Endothelial cell of umbilical vein (primary cell): ENCODE data around the gene GPR151.

Experiments used
- CTCF ChIP-seq, 2 donors: IDR thresholded peaks; 1 replicate in 1 of 2; 2 replicates in 1 of 2; pipeline ENCODE4 v1.5.1; 2011; ENCODE audit warnings: low read length in 2 of 2, mild to moderate bottlenecking in 2 of 2, moderate library complexity in 2 of 2, control low read depth in 1 of 2, inconsistent platforms in 1 of 2, low read depth in 1 of 2; ENCODE audit not compliant: insufficient read depth in 1 of 2; ENCODE audit errors: extremely low read depth in 1 of 2
- EZH2 ChIP-seq: IDR thresholded peaks from 2 replicates; pipeline ENCODE4 v1.6.1; 2012; ENCODE audit warnings: borderline replicate concordance, low read depth, mild to moderate bottlenecking, moderate library complexity, low read length, inconsistent platforms; ENCODE audit not compliant: severe bottlenecking
- FOS ChIP-seq: IDR thresholded peaks from 2 replicates; pipeline ENCODE4 v1.6.1; 2011; ENCODE audit warnings: mild to moderate bottlenecking, low read length, moderate library complexity, borderline replicate concordance; ENCODE audit not compliant: insufficient read depth
- JUN ChIP-seq: IDR thresholded peaks from 2 replicates; pipeline ENCODE4 v1.6.1; 2011; ENCODE audit warnings: borderline replicate concordance, low read depth; ENCODE audit not compliant: insufficient read length, insufficient read depth
- MAX ChIP-seq: IDR thresholded peaks from 2 replicates; pipeline ENCODE4 v1.6.1; 2011; ENCODE audit not compliant: insufficient read depth, insufficient read length
- MYC ChIP-seq: IDR thresholded peaks from one replicate; pipeline ENCODE4 v1.6.1; 2011; ENCODE audit warnings: mild to moderate bottlenecking, low read depth, low read length
- POLR2A ChIP-seq: IDR thresholded peaks from 2 replicates; pipeline ENCODE4 v1.6.1; 2012; ENCODE audit warnings: low read depth, mild to moderate bottlenecking, control low read depth, low read length
- POLR2AphosphoS5 ChIP-seq: IDR thresholded peaks from 2 replicates; pipeline ENCODE4 v1.6.1; 2012; ENCODE audit warnings: low read depth, mild to moderate bottlenecking, control low read depth, low read length, moderate library complexity; ENCODE audit not compliant: insufficient read depth

GRCh38 chr5:146523698-146524097, 7.7 kb upstream of the GPR151 start:
- TF ChIP-seq POLR2A: no peak
- TF ChIP-seq POLR2AphosphoS5: no peak
- no peak for TF ChIP-seq MAX
- TF ChIP-seq CTCF (IDR thresholded peaks at IDR 0.05; ENCODE audit: extremely low read depth in 1 of 2, insufficient read depth in 1 of 2, low read depth in 1 of 2, low read length in 2 of 2): no peak
- no peak for TF ChIP-seq EZH2
- no peak for TF ChIP-seq JUN
- TF ChIP-seq FOS: no peak
- TF ChIP-seq MYC: no peak
